Adrenal gland (tissue), 12 donors: ENCODE results near the gene EFNA5. TPM values are rescaled to one million over a fixed set of nuclear protein-coding genes. Genes with fewer than 3 reads are reported as not detected.

Source experiments
- DNase-seq, 7 donors: peaks; one replicate each; pipeline ENCODE4 v3.0.0-alpha.2; 2019 to 2020
- H3K27ac ChIP-seq, 5 donors: fragments of 200-600 bp; sonication (generic) in 4 of 5; 1 replicate in 3 of 5; 2 replicates in 2 of 5; pipeline versions ENCODE4 v1.5.1 to v1.8.0; 2016 to 2020; ENCODE audit warnings: mild to moderate bottlenecking in 1 of 5
- H3K27me3 ChIP-seq: fragments of 200-600 bp; 2 replicates; pipeline ENCODE4 v1.8.0; 2021
- H3K36me3 ChIP-seq, 2 donors: fragments of 200-600 bp; replicated peaks in 1 of 2; 1 replicate in 1 of 2; 2 replicates in 1 of 2; pipeline versions ENCODE4 v1.5.1 to v1.8.0; 2018 to 2022
- H3K4me1 ChIP-seq, 2 donors: fragments of 200-600 bp; replicated peaks in 1 of 2; 1 replicate in 1 of 2; 2 replicates in 1 of 2; pipeline versions ENCODE4 v1.5.1 to v1.8.0; 2018 to 2021
- H3K4me3 ChIP-seq, 4 donors: fragments of 200-600 bp; sonication (generic) in 3 of 4; one replicate each; pipeline ENCODE4 v1.5.1; 2016 to 2018
- H3K9me3 ChIP-seq, 3 donors: fragments of 200-600 bp; sonication (generic) in 1 of 3; replicated peaks in 1 of 3; 1 replicate in 2 of 3; 2 replicates in 1 of 3; pipeline versions ENCODE4 v1.5.1 to v1.8.0; 2016 to 2021
- POLR2A ChIP-seq, 2 donors: fragments of 450-650 bp; IDR thresholded peaks; one replicate each; pipeline ENCODE4 v1.6.1; 2017; ENCODE audit warnings: antibody characterized with exemption in 2 of 2, mild to moderate bottlenecking in 2 of 2, moderate library complexity in 1 of 2
- WGBS, 4 donors: extraction: QIAGEN DNeasy Blood & Tissue Kit in 2 of 4; methylation state at CpG; one replicate each; pipeline versions ENCODE4 v1.1.5 to v1.1.7; 2013 to 2017; 5-methylcytosine and 5-hydroxymethylcytosine counted together
- intact Hi-C, 2 donors: fragments of 100-400 bp; cut with DNase I; formaldehyde crosslinking; loops; one replicate each; pipeline versions ENCODE4 v1.14.1 to v1.15.0; 2022 to 2023
- polyA plus RNA-seq, 3 donors: library from polyadenylated mRNA; stranded (reverse); fragments of 200-250 nt in 2 of 3; fragments of 350-450 nt in 1 of 3; fragmentation: Illumina TruSeq in 1 of 3; extraction: RNeasy Lipid Tissue Mini Kit (QIAGEN cat#74804) in 1 of 3; gene quantifications; one replicate each; pipeline ENCODE4 v1.2.3, GENCODE V29; 2013 to 2014
- total RNA-seq, 9 donors: library from RNA; depleted of rRNA in 4 of 9; stranded (reverse); fragments of >200 nt in 4 of 9; fragments of 120-200 nt in 1 of 9; fragmentation: NEBNext Ultra II Directional in 1 of 9; extraction: Animal tissue kit (Norgen Biotek cat#: 25700) in 1 of 9; gene quantifications; one replicate each; pipeline versions ENCODE4 v1.1.0 to v1.2.4, GENCODE V29; 2013 to 2023
- TF ChIP-seq, protein P1 (sequence below), 6 experiments: fragments of 450-650 bp in 4 of 6; fragments of 200-600 bp in 2 of 6; sonication (generic) in 1 of 6; IDR thresholded peaks; 1 replicate in 5 of 6; 2 replicates in 1 of 6; pipeline versions ENCODE4 v1.5.1 to v1.8.0; 2016 to 2021; ENCODE audit warnings: antibody characterized with exemption in 6 of 6, mild to moderate bottlenecking in 2 of 6, moderate library complexity in 1 of 6
- donor health status: healthy with polysubstance abuse.
- donor health status: Bipolar disorder and iron deficiency.
- donor health status: DM: yes; HTN: yes; CAD: no.
- donor health status: DM: no; HTN: no; CAD: no.
- donor health status: DM: no; HTN: no; CAD: no.
- donor health status: DM: yes; HTN: yes; CAD: no.

EFNA5 gene
- total and polyA plus RNA-seq, 12 donors, result 0.06 to 11.8 (median 1.6) TPM

DNA sequence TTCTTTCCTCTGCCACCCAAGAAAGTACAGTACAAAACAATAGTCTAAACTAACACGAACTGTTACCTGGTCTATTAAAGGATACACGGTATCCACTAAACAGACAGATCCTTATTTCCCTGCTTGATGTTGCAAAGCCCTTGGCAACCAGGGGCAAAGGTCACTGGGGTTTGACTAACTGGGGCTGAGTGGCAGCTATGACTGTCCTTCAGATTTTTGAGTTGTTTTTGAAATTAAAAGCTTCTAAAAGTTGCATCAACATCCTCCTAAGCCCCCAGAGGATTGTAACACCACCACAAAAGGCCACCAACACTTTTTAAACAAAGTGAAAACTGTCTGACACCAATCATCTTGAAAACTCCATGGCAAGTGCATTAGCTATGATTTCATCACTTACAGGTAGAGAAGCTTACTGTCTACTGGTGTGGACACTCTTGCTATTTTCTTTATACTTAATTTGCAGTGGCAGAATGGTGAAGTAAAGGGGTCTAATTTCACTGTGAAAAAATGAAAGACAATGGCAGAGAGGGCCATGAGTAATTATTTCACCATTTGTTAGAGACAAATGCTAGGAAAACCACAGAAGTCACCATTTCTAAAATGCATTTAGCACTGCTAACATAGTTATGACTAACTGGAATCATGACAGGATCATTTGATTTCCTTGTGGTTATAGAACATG, 292.4 kb downstream of the EFNA5 start:
- WGBS, 4 donors, result 69 to 91% (median 82%) methylated on average over 2 of the region's 2 CpGs
- Histone ChIP-seq H3K27me3 (no peaks in the 10 kb centered on the region), H3K4me3 (no peak overlapping the region), H3K4me1 (no peaks in the 10 kb centered on the region), H3K36me3 (no peaks in the 10 kb centered on the region), H3K9me3 (no peaks in the 10 kb centered on the region), H3K27ac (no peak overlapping the region)
- TF ChIP-seq POLR2A (IDR thresholded peaks at IDR 0.05), result no peak
- TF ChIP-seq, protein P1, sequence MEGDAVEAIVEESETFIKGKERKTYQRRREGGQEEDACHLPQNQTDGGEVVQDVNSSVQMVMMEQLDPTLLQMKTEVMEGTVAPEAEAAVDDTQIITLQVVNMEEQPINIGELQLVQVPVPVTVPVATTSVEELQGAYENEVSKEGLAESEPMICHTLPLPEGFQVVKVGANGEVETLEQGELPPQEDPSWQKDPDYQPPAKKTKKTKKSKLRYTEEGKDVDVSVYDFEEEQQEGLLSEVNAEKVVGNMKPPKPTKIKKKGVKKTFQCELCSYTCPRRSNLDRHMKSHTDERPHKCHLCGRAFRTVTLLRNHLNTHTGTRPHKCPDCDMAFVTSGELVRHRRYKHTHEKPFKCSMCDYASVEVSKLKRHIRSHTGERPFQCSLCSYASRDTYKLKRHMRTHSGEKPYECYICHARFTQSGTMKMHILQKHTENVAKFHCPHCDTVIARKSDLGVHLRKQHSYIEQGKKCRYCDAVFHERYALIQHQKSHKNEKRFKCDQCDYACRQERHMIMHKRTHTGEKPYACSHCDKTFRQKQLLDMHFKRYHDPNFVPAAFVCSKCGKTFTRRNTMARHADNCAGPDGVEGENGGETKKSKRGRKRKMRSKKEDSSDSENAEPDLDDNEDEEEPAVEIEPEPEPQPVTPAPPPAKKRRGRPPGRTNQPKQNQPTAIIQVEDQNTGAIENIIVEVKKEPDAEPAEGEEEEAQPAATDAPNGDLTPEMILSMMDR (IDR thresholded peaks at IDR 0.05), result no peak
- DNase-seq, result no peak
- intact Hi-C loops, result no loop called here

DNA sequence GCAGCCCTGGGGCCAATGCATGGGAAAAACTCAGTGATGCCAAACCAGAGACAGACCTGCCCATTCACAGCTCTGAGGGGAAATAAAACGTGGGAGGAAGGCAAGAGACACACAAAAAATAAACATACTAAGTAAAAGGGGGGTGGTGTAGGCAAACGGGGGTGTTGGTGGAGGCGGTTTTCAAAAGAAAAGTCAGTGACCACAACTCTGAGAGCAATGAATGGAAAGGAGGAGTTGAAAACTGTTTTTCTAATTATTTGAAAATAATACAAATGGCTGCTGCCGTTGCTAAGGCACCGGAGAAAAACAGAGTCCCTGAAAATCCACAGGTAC, 293.5 kb downstream of the EFNA5 start:
- Histone ChIP-seq H3K4me3 (no peak overlapping the region), H3K27me3 (no peaks in the 10 kb centered on the region), H3K27ac (no peak overlapping the region), H3K4me1 (no peaks in the 10 kb centered on the region), H3K9me3 (no peaks in the 10 kb centered on the region), H3K36me3 (no peaks in the 10 kb centered on the region)
- no peak for DNase-seq
- intact Hi-C loops, result no loop called here
- TF ChIP-seq, protein P1 (IDR thresholded peaks at IDR 0.05), result no peak
- no peak for TF ChIP-seq POLR2A (IDR thresholded peaks at IDR 0.05)
- WGBS, 4 donors, result 83 to 92% (median 85%) methylated on average over 5 of the region's 5 CpGs

DNA sequence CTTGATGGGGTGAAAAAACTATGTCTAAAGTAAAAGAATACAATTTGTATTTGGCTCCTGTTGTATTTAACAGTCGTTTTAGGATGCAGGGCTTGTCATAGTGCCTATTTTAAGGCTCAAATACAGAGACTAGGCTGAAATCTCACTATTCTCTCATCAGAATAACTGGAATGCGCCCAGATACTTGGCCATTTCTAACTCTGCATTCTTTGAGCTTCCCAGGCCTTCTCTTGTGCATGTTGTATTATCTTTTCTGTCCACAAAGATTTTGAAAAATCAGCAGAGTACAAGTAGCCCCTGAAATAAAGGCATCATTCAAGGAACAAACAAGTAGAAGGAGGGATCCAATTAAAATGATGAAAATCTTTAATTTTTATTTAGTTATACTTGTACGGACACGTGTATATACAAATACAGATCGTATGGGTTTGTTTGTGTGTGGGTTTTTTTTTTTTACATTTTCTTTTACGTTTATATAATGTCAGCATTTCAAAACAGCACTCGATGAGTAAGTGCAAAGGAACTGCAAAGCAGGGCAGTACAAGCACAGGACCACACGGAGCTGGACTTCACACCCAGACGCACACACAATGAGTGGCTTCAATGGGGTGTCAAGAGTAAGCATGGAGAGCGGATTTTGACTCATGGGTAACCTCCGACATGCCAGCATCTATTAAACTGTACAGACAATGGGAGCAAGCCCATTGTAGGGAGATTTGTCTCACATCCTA, 294.0 kb downstream of the EFNA5 start:
- WGBS, 4 donors, result 85 to 92% (median 88%) methylated on average over 11 of the region's 11 CpGs
- Histone ChIP-seq H3K4me1 (no peaks in the 10 kb centered on the region), H3K9me3 (no peaks in the 10 kb centered on the region), H3K27ac (no peak overlapping the region), H3K4me3 (no peak overlapping the region), H3K27me3 (no peaks in the 10 kb centered on the region), H3K36me3 (no peaks in the 10 kb centered on the region)
- no peak for DNase-seq
- intact Hi-C loops, result no loop called here
- no peak for TF ChIP-seq POLR2A (IDR thresholded peaks at IDR 0.05)
- TF ChIP-seq, protein P1 (IDR thresholded peaks at IDR 0.05), result no peak

DNA sequence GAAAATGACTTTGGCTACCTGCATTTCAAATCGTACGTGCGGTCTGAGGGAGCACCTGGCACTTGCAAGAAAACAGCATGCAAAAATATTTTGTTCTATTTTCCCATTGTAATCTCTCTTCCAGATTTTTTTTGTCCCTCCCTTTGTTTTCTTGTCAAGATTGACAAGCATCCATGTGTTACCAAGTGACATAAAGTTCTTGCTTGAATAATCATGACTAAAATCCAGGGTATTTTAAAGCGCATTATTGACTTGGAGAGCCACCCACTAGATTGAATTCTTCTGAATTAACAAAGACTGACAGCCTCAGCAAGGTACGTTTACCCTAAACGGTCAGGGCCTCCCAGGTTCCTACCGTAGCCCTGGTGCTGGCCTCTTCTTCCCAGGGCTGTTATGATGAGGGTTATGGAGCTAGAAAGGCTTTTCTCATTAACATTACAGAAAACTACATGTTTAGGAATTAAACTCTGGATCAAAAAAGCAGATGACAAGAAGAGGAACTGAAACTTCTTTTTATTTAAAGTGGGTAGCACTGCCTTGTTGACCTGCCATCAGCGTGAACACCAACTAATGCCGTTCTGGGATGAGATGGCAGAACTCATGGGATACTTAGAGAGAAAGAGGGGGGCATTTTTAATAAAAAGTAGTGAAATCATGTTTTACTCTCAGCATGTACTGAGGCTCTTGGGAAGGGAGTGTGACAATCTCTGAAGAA, 297.0 kb downstream of the EFNA5 start:
- TF ChIP-seq POLR2A (IDR thresholded peaks at IDR 0.05), result no peak
- TF ChIP-seq, protein P1 (IDR thresholded peaks at IDR 0.05), result no peak
- Histone ChIP-seq H3K4me1 (no peaks in the 10 kb centered on the region), H3K9me3 (no peaks in the 10 kb centered on the region), H3K27ac (no peak overlapping the region), H3K4me3 (no peak overlapping the region), H3K27me3 (no peaks in the 10 kb centered on the region), H3K36me3 (no peaks in the 10 kb centered on the region)
- intact Hi-C loops, result no loop called here
- DNase-seq, result no peak
- WGBS, 4 donors, result 83 to 87% (median 85%) methylated on average over 9 of the region's 9 CpGs
